Esophagus mucosa (tissue), 1 donor: ENCODE measurements around the gene TMEM114. TPM values are rescaled to one million over a fixed set of nuclear protein-coding genes. Genes with fewer than 3 reads are reported as not detected.

Experiments
- ATAC-seq: fragments of 200-7000 bp; cut with Tn5 transposase; one replicate; pipeline ENCODE4 v1.9.1; 2020
- total RNA-seq: library from RNA; stranded (reverse); gene quantifications from one replicate; pipeline ENCODE4 v1.2.4, GENCODE V29; 2023
- donor health status: DM: yes; HTN: yes; CAD: no.

The TMEM114 gene
- not detected for total RNA-seq

DNA sequence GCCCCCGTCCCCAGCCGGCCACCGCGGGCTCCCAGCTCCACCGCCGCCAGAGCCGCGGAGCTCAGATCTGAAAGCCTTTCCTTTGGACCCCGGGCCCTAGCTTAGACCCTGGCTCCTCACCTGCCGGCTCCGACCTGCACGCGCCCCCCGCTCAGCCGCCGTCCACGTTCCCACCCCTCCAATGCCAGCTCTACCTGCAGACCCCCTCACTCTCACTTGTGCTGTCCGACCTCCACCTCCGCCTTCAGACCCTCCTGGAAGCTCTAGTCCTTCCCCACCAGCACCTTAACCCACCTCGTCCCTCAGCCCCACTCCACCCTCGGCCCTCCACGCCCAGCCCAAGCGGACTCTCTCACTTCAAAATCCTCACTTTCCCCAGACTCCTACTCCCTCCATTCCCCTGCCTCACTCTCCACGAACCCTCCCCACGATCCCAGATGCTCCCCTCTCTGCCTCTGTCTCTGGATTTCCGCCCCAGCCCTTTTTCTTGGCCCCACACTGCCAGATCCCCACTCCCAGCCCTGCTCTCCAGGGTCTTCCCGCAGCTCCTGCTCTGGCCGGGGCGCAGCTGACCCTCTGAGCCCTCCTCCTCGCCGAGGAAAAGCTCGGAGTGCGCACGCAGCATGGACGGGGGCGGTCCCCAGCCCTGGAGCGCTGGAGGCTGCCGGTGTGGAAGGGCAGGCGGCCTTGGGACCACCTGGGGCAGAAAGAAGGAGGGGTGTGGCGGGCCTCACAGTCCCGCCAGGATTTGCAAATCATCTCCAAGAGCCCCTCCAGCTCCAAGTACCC is at the start of gene TMEM114:
Gene TMEM114 (minus strand): TSS at position 612 of the 789 bp plus-strand sequence. CDS start 673 bp downstream, outside the sequence.
- ATAC-seq: no peak

DNA sequence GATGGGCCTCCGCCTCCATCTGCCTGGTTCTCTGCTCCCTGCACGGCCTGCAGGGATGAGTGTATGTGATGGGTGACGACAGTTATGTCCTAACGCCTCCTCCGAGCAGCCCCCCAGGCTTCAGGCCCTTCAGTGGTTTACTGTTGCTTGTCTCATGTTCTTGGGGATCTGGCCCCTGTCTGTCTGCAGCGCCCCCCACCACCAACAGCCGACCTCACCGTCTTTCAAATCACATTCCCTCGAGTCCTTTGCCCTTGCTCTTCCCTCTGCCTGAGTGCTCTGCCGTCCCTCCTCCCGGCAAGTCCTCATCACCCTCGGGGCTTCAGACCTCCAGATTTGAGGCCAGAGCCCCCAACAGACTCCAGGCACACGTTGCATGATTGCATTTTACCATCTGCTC is 49.4 kb upstream of the TMEM114 start:
- no peak for ATAC-seq

DNA sequence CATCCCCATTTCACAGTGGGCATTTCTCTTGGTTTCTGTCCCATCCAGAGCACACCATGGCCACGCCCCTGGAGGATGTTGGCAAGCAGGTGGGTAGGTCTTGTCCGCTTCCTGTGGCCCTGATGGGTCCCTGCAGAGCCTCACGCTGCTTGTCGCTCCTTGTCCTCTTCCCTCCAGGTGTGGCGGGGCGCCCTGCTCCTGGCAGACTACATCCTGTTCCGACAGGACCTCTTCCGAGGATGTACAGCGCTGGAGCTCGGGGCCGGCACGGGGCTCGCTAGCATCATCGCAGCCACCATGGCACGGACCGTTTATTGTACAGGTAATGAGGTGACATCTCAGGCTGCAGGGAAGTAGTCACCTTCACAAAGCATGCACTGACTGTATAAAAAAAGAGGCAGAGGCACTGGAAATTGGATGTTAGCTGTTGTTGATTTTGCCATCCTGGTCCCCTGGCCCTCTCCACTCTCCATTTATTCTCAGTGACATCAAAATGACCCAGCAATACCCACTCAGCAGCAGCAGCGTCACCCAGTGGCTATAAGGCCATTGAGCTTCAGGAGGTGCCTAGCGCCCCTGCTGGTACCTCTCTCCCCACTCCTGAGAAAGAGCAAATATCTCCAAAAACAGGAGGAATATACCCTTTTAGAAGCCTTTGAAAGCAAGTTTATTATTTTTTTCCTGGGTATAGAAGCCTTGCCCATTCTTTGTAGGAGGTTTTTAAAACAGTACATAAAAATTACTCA is 44.9 kb upstream of the TMEM114 start:
- ATAC-seq: no peak

DNA sequence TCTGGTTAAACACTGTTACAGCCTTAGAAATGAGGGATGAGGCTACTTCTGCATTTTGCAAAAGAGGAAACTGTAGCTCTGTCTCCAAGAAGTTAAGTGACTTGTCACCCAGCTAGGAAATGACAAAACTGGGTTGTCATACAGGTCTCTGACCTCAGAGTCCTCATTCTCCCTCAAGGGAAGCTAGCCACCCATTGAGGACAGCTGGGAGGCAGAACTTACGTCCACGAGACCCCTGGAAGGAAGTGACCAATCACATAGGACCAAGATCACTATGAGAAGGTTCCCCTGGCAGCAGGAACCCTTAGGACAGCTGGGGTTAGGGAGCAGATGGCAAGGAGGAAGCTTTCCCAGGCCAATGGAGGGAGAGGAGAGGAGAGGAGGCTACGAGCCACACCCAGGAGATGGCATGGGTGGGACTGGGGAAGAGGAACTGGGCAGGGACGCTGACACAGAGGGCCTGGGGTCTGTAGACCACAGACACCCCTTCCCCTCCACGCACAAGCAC is 42.4 kb upstream of the TMEM114 start:
- ATAC-seq: peak; percentile 40

DNA sequence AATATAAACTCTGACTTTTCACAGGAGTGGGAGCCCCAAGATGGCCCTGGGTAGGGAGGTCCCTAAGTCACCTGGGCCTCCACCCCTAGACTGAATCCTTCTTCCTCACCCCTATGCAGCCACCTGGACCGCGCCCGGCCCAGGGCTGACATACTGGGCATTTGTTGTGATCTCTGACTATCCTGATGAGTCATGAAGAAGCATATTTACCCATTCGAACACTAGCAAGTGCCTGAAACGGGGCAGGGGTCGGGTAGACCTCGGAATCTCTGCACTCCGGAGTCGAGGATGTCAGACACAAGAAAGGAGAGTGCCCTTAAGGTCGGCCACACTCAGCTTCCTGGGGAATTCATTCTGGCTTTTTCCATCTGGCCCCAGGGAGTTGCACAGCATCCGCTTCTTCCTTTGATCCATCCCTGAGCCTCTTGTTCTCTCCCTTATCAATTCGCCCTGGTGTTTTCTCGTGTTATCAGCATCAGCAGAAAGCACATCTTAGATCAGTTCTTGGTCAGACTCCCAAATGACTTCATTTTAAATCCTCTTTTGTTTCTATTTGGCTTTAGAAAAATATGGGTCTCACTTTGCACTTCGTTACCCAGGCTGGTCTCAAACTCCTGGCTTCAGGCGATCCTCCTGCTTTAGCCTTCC is 41.6 kb upstream of the TMEM114 start:
- ATAC-seq: no peak

DNA sequence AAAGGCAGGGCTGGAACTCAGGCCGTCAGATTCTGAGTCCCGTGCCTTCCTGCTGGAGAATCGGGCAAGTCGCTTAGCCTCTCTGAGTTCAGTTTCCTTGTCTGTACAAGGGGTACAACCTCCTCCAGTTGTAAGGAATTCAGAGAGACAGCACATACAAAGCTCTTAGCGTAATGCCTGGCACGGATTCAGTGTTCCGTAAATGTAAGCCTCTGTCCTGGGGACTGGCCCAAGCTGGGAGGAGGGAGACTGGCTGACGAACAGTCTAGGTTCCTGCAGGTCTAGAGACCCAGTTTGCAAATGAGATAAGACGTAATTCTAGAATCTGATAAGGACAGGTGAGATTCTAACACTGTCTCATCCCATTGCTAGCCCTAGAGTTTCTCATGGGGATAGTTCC is 41.1 kb upstream of the TMEM114 start:
- ATAC-seq: no peak

DNA sequence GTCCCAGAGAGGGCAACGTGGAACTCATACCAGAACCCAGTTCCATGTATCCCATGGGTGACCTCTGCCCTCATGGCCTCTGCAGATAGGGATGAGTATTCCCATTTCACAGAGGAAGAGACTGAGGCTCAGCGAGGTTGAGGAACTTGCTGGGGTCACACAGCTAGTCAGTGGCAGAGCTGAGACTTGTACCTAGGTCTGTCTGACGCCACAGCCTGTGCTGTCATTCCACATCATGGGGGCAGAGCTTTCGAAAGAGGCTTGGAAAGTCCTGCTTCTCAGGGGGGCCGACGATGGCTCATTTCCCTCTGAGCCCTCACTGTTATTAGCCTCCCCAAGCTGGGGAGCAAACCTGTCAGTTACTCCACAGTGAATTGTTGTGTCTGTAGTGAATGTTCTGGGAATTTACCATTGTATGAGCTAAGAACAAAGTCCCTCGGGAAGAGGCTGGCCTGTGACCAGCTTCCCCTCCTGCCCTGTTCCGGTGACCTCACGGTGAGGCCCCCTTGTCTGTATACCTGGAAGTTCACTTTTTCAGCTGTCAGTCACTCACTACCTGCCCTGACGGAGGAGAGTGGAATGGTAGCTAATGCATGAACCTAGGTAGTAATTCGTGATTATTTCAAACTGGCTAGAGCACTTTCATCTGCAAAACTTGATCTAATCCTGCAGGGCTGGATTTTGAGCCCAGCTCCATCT is 40.1 kb upstream of the TMEM114 start:
- ATAC-seq: no peak

DNA sequence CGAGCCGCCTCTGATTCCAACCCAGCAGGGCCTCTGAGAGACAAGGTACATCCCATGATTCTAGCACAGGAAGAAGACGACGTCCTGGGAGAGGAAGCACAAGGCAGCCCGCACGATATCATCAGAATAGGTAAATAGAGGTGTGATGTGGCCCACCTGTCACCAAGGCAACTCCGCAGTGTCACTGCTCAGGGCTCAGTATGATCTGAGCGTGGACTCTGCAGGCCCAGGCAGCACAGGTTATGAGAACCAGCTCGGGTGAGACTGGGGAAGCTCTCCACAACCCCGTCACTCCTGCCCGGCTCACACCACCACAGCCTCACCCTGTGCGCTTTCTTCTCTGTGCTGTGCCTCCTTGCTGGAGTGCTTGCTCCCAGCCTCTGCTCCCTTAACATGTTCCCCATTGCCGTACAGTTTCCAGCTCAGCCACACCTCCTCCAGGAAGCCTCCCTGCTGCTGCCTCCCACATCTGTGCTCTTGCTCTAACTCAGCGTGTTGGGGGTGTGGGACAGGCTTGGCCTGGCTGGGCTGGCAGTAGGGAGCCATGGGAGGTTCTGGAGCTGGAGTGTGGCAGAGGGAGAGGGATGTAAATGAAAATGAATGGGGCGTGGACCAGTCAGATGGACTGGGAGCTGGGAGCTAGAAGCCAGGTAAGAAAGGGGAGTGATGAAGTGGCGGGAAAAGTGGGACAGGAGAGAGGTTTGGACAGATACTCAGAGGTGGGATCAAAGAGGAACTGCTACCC is 38.8 kb upstream of the TMEM114 start:
- ATAC-seq: no peak

DNA sequence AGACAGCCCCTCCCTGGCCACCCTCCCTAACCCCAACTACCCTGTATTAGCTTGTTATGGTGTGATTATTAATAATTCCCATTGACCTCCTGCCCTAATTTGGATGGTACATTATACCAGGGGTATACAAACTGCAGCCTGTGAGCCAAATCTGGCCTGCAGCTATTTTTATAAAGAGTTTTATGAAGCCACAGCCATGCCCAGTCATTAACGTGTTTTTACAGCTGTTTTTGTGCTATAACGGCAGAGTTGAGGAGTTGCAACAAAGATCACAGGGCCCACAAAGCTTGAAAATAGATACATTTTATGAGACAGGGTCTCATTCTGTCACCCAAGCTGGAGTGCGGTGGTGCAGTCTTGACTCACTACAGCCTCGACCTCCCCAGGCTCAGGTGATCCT is 37.1 kb upstream of the TMEM114 start:
- no peak for ATAC-seq

DNA sequence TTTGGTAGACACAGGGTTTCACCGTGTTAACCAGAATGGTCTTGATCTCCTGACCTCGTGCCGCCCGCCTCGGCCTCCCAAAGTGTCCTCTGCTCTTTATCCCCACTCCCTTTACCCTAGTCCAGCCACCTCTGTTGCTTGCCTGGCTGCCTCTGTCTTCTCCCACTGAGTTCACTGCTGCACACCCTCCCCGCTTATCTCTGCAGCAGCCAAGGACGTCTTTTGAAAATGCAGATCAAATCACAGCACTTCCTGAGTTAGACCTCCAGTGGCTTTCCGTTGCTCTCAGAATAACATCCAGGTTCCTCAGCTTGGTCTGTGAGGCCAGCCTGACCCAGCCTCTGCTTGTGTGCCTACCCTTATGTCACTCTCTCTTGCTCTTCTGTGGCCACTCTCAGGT is 36.6 kb upstream of the TMEM114 start:
- no peak for ATAC-seq

DNA sequence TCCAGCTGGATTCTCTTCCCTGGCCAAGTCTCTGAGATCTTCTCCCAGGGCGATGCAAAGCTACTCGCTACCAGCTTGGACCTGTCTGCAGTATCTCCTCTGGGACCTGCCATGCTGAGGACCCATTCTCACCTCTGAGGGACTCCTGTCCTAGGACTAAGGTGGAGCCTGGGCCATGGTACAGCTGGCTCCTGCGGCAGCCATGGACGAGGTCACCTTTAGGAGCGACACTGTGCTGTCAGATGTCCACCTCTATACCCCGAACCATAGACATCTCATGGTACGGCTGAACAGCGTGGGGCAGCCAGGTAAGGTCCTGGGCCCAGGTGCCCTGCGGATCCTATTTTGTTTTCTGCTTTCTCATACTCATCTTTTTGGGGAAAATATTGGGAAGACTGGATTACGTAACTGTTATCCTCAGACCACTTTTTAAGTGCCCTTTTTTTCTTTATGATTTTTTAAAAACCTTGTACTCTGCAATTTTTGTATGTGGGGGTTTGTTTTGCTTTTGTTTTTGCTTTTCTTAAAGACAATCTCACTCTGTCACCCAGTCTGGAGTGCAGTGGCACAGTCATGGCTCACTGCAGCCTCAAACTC is 35.3 kb upstream of the TMEM114 start:
- no peak for ATAC-seq

DNA sequence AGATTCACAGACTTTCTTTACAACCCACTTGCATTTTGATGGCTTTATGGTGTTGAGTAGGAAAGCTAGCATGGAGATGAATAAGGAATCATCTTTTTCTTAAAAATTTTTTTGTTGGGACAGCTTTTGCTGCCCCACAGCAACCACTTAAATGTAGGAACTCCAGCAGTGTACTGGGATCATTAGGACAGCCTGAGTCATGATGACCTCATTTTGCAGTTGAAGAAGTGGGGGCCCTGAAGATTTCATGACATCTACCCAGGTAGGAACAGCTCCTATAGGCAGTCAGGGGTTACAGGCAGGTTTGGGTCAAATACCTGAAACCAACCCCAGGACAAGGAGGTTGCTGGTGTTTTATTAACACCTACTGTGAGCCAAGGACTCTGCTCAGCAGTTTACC is 33.3 kb upstream of the TMEM114 start:
- no peak for ATAC-seq

DNA sequence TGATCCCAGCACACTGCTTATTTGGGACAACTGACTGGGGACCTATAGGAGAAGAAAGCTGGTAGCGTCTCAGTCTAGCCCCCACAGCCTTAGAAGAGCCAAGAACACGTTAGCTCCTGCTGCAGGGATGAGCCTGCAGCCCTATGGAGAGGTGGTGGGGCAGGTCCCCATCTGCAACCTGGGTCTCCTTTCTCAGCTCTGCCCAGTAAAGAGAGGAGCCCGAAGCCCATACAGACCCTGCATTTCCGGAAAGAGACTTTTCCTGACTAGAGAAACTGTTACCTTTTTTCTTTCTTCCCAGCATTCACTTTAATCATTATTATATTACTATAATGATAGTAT is 32.0 kb upstream of the TMEM114 start:
- no peak for ATAC-seq

DNA sequence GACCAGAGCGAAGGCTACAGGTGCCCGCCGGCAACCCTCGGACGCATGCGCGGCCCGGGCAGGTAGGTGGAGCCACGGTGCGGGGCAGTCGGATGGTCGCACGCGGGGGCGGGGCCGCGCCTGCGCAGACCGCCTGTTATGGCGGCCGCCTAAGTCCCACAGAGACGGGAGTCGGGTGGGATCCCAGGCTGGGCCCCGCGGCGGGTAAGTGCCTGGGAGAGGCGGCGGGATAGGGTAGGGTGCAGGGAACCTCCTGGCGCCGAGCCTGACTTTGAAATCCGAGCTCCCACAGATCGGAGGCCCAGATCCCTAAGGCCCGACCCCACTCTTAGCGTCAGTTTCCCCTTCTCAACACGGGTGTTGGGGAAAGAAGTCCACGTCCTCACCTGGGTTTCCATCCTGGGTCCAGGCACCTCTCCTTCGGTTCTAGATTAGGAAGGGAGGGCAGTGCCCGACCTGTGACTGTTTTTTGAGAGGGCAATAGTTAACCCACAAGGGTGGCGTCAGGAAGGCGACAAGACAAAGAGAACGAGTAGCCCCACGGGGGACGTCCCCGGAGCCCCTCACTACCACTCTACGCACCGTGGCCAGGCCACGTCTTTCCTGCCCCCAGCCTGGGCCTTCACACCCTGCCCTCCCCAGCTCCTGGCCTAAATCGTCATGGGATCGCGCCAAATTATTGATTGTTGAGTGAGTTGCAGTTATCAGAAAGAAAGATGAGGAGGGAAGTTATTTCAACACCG is 31.4 kb upstream of the TMEM114 start, which contains the start of gene METTL22:
Gene METTL22 (plus strand): TSS at position 127 of the 743 bp plus-strand sequence. CDS start 3,968 bp downstream, outside the sequence.
- peak; percentile 95 for ATAC-seq

DNA sequence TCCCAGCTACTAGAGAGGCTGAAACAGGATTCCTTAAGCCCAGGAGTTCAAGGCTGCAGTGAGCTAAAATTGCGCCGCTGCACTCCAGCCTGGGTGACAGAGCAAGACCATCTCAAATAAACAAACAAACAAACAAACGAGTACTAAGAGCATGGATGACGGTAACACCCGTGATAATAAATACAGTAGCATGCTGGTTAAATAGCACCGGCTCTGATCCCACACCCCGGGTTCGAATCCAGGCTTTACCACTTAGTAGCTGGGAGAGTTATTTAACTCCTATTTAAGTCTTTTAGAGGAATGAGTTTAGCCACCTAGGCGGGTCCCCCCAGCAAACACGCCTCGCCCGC is 30.9 kb upstream of the TMEM114 start:
- ATAC-seq: no peak

DNA sequence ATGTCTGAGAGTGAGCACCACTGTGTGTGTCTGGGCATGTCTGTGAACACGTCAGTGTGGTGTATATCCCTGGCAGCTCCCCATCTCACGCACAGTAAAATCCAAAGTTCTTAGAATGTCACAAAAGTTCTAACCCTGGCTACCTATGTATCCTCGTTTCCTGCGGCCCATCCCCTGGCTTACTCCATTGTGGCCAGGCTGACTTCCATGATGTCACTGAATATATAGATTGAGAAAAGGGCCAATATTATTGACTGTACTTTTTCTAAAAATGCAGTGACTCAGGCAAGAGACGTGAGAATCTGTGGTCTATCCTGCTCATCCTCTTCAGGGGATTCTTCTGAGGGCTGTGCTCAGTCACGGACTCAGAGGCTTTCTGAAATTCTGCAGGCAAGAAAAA is 30.2 kb upstream of the TMEM114 start:
- ATAC-seq: peak; percentile 67

DNA sequence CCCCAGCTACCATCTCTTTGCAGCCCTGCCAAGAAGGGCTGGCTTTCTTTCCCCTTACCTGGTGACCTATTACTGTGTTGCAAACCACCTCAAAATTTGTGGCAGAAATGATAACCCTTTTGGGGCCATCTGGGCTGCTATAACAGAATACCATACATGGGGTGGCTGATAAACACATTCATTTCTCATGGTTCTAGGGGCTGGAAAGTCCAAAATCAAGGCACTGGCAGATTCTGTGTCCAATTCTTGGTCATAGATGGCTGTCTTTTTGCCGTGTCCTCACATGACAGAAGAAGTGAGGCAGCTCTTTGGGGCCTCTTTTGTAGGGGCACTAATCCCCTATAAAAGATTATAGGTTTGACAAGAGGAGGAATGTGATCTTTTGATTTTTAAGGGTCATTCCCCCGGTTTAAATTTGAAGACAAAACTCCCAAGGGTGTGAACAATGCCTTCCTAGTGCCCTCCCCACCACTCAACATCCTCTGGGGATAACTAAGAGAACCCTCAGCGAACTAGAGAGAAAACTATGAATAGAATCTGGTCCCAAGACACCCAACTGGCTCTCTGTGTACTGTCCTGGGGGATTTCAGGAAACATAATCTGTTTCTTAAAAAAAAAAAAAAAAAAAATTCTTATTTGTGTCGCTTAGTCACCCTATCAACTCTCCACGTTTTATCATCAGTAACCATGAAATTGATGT is 29.5 kb upstream of the TMEM114 start:
- ATAC-seq: no peak

DNA sequence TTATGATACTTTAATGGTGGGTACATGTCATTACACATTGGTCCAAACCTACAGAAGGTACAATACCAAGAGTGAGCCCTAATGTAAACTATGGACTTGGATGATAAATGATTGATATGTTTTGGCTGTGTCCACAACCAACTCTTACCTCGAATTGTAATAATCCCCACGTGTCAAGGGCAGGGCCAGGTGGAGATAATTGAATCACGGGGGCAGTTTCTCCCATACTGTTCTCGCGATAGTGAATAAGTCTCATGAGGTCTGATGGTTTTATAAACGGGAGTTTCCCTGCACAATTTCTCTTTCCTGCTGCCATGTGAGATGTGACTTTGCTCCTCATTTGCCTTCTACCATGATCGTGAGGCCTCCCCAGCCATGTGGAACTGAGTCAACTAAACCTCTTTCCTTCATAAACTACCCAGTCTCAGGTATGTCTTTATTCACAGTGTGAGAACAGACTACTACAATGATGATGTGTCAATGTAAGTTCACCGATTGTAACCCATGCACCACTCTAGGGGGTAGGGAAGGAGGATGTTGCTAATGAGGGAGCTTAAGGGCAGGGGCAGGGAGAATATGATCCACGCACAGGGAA is 24.2 kb upstream of the TMEM114 start:
- ATAC-seq: no peak

DNA sequence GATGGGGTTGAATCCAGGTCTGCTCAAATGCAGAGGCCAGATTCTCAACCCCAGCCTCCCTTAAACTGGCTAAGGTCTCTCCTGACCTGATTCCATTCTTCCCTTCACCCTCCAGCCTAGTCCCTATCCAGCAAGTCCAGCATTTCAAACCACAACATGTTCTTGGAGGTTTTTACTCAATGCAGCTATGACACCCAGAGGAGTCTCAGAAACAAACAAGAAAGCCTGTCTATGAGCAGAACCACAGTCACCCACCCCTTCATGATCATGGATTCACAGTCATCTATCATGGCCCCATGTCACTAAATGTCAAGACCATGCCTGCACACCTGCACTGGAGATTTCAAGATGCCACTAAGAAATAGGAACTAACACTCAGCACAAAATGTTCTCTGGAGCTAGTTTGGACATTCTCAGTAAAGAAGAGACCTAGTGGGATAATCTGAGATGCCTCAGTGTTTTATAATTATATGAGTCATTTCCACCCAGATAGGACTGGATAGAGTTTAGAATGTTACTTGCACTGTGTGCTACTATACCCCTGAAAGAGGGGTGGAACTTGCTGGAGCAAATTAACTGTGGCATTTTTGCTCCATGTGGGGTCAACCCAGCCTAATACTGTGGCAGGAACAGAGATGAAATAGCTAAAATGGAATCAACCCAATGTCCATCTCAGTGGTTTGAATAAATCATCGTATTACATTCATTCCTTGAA is 21.7 kb upstream of the TMEM114 start:
- no peak for ATAC-seq
